Measurements from ENCODE around the gene KCNQ1. TPM values are rescaled to one million over a fixed set of nuclear protein-coding genes. Genes with fewer than 3 reads are reported as not detected.

Gene KCNQ1
- total and polyA plus RNA-seq, 2 of the 13 experiments (the other 11 are each of a cell fraction or from before 2014, with no cell fraction given), result 0.02 to 0.08 TPM

GRCh38 chr11:2732261-2732939, 287.6 kb downstream of the KCNQ1 start (continued):
- TF ChIP-seq USF2 (IDR thresholded peaks at IDR 0.05; ENCODE audit: low read depth, low read length) (no peak), USF2 (CRISPR knock-in tag; IDR thresholded peaks at IDR 0.05; ENCODE audit: borderline replicate concordance) (no peak), ZBTB39 (CRISPR knock-in tag; IDR thresholded peaks at IDR 0.05) (no peak), ZNF772 (CRISPR knock-in tag; IDR thresholded peaks at IDR 0.05) (peak; percentile 81; the same call in 1 of the 2 replicates), ZBTB25 (CRISPR knock-in tag; IDR thresholded peaks at IDR 0.05) (peak; percentile 92), ZNF749 (CRISPR knock-in tag; IDR thresholded peaks at IDR 0.05; ENCODE audit: borderline replicate concordance) (0 out of 2 replicates have a peak, but pooled peaks have one; percentile 21), SIN3A (IDR thresholded peaks at IDR 0.05; ENCODE audit: borderline replicate concordance, low read depth, low read length) (peak; percentile 68; the same call in 1 of the 2 replicates), TCF7L2 (IDR thresholded peaks at IDR 0.05; ENCODE audit: low read depth, low read length) (no peak), IKZF5 (CRISPR knock-in tag; IDR thresholded peaks at IDR 0.05) (peak; percentile 93), ZHX2 (IDR thresholded peaks at IDR 0.05; ENCODE audit: low read depth) (no peak), ZHX2 (CRISPR knock-in tag; IDR thresholded peaks at IDR 0.05; ENCODE audit: borderline replicate concordance) (no peak), BCL3 (CRISPR knock-in tag; IDR thresholded peaks at IDR 0.05) (0 out of 2 replicates have a peak, but pooled peaks have one; percentile 49), ZNF331 (CRISPR knock-in tag; IDR thresholded peaks at IDR 0.05) (peak; percentile 77)

Data from HepG2 (cell line).